ENCODE data around the gene HRH2. TPM values are rescaled to one million over a fixed set of nuclear protein-coding genes. Genes with fewer than 3 reads are reported as not detected.

Gene HRH2
- total and polyA plus RNA-seq, 9 of the 15 experiments (the other 6 are each of a cell fraction or from before 2014, with no cell fraction given) = 0.04 TPM; not detected in 8

GRCh38 chr5:175711031-175711430, 53.2 kb downstream of the HRH2 start (continued):
- TF ChIP-seq ATF6 (CRISPR knock-in tag; IDR thresholded peaks at IDR 0.05) (no peak), KDM2B (CRISPR knock-in tag; IDR thresholded peaks at IDR 0.05) (no peak), NCOA4 (IDR thresholded peaks at IDR 0.05; ENCODE audit: partially characterized antibody) (no peak)

- ATAC-seq = no peak
- no peak for FAIRE-seq
- POLR2A ChIA-PET = interaction anchor here (0.6 to 1.1 kb wide), 2 partner anchors 98 to 141 kb away, joined by 4 to 6 read pairs; no protein-coding TSS in a partner anchor
Observed at GRCh38 chr5:175711472-175712312, 53.8 kb downstream of the HRH2 start.

More at GRCh38 chr5:175711472-175712312, 53.8 kb downstream of the HRH2 start:
- 4% methylated on average over 19 of the region's 20 CpGs for WGBS (ENCODE audit: insufficient coverage, low coverage, missing lambda C conversion rate)
- H4K20me1 ChIP-seq (replicated peaks; ENCODE audit: control insufficient read depth, insufficient read depth, low read length) = no peaks in the 10 kb centered on the region; the same call in 1 of the 2 replicates
- in situ Hi-C loops (cut with MboI) = no loop called here
- no peak for TF ChIP-seq NBN (IDR thresholded peaks at IDR 0.05; ENCODE audit: low read depth)
- no peak for TF ChIP-seq GABPB2 (CRISPR knock-in tag; conservative IDR thresholded peaks at IDR 0.05)
- no peak for TF ChIP-seq EP400 (IDR thresholded peaks at IDR 0.05)
- no peak for TF ChIP-seq HMG20A (CRISPR knock-in tag; conservative IDR thresholded peaks at IDR 0.05)
- no peak for TF ChIP-seq POLR2AphosphoS5 (IDR thresholded peaks at IDR 0.05; ENCODE audit: control insufficient read depth, insufficient read depth, low read depth, low read length)
- TF ChIP-seq ELF1 (tag; IDR thresholded peaks at IDR 0.05) = no peak
- no peak for TF ChIP-seq MTA2 (IDR thresholded peaks at IDR 0.05; ENCODE audit: low read depth)
- TF ChIP-seq NFXL1 (CRISPR knock-in tag; IDR thresholded peaks at IDR 0.05) = no peak
- TF ChIP-seq ZNF583 (CRISPR knock-in tag; IDR thresholded peaks at IDR 0.05) = no peak
- no peak for TF ChIP-seq ZNF77 (CRISPR knock-in tag; IDR thresholded peaks at IDR 0.05)
- TF ChIP-seq HDGF (IDR thresholded peaks at IDR 0.05) = no peak
- TF ChIP-seq SNRNP70 (optimal IDR thresholded peaks at IDR 0.05; ENCODE audit: low read depth, low read length) = no peak
- no peak for TF ChIP-seq ZFX (CRISPR knock-in tag; IDR thresholded peaks at IDR 0.05)
- no peaks in the 10 kb centered on the region for H3K4me1 ChIP-seq (replicated peaks in 1 of 2; ENCODE audit: control insufficient read depth in 2 of 2, insufficient read depth in 2 of 2, low read length in 2 of 2)
- H3K4me2 ChIP-seq (ENCODE audit: insufficient read depth, low read length) = no peak overlapping the region
- H3K9me3 ChIP-seq (replicated peaks; ENCODE audit: control insufficient read depth, insufficient read depth, low read depth, low read length) = no peaks in the 10 kb centered on the region
- H3K9me1 ChIP-seq (ENCODE audit: control insufficient read depth, insufficient read depth, low read length) = no peaks in the 10 kb centered on the region
- no peak overlapping the region for H2AFZ ChIP-seq (ENCODE audit: low read depth, low read length)
- CTCF ChIA-PET (ENCODE audit: low intra/inter-chr PET ratio) = no interaction called here
- no peak for DNase-seq (ENCODE audit: extremely low read depth in 1 of 4, low spot score in 3 of 4)
- no peak overlapping the region for H3K4me3 ChIP-seq
- no peak overlapping the region for H3K27ac ChIP-seq (ENCODE audit: extremely low read depth, low read depth, low read length)
- H3K36me3 ChIP-seq (ENCODE audit: control insufficient read depth, insufficient read depth, low read length) = no peaks in the 10 kb centered on the region
- no peak overlapping the region for H3K9ac ChIP-seq (ENCODE audit: insufficient read depth in 1 of 2, low read depth in 2 of 2, low read length in 2 of 2)
- peaks cover 9 to 64% of the 10 kb centered on the region in 2 experiments for H3K27me3 ChIP-seq (ENCODE audit: control insufficient read depth in 2 of 2, insufficient read depth in 2 of 2, low read length in 2 of 2)
- intact Hi-C loops (cut with micrococcal nuclease) = no loop called here
- H3K79me2 ChIP-seq (ENCODE audit: control insufficient read depth, insufficient read depth, low read length) = no peaks in the 10 kb centered on the region
- no TSS peak for BruUV-seq (replicated peaks)
